ENCODE data around the gene TSC22D2.

DNA sequence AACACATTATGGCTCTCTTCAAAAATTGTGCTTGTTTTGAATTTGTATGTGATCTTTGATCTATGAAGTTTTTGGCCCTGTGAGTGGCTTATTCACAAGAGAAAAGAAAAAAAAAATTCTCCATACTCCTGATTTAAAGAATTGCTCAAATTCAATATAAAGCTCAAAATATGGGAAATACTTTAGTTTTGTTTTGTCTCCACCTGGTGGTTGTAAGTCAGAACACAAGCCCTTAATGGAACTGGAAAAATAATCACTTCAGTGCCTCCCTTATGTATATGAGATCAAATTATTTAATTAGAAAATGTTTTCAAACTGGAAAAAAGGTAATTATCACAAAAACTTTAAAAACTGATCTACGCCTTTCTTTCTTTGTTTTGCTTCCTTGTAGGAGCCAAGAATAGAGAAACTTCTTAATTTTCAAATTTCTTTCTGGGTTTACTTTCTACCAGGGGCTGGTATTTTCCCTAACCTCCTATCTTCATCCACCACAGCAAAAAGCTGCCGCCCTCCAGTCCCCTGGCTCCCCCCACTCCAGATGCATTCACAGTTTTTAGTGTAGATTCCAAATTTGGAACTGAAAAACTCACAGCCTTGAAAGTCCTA is 87.6 kb downstream of the TSC22D2 start:
- TF ChIP-seq, protein P1, sequence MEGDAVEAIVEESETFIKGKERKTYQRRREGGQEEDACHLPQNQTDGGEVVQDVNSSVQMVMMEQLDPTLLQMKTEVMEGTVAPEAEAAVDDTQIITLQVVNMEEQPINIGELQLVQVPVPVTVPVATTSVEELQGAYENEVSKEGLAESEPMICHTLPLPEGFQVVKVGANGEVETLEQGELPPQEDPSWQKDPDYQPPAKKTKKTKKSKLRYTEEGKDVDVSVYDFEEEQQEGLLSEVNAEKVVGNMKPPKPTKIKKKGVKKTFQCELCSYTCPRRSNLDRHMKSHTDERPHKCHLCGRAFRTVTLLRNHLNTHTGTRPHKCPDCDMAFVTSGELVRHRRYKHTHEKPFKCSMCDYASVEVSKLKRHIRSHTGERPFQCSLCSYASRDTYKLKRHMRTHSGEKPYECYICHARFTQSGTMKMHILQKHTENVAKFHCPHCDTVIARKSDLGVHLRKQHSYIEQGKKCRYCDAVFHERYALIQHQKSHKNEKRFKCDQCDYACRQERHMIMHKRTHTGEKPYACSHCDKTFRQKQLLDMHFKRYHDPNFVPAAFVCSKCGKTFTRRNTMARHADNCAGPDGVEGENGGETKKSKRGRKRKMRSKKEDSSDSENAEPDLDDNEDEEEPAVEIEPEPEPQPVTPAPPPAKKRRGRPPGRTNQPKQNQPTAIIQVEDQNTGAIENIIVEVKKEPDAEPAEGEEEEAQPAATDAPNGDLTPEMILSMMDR (IDR thresholded peaks at IDR 0.05) = peak; percentile 77
- no peak for TF ChIP-seq ZFX (IDR thresholded peaks at IDR 0.05; ENCODE audit: borderline replicate concordance)
